ENCODE data around the gene PEX14.

Gene PEX14

GRCh38 chr1:10667861-10668761 is 193.4 kb downstream of the PEX14 start:
- DNase-seq (ENCODE audit: low read depth), result no peak

- no peak for DNase-seq (ENCODE audit: low read depth)
Measured at GRCh38 chr1:10669570-10669969, 194.8 kb downstream of the PEX14 start.

GRCh38 chr1:10670190-10670589 is 195.4 kb downstream of the PEX14 start:
- DNase-seq (ENCODE audit: low read depth), result no peak

- DNase-seq (ENCODE audit: low read depth), result no peak
Measured at GRCh38 chr1:10671090-10671489, 196.3 kb downstream of the PEX14 start.

GRCh38 chr1:10671622-10672342 is 197.0 kb downstream of the PEX14 start:
- DNase-seq (ENCODE audit: low read depth), result no peak

GRCh38 chr1:10672343-10673050 is 197.7 kb downstream of the PEX14 start:
- DNase-seq (ENCODE audit: low read depth), result no peak

- DNase-seq (ENCODE audit: low read depth), result no peak
Measured at GRCh38 chr1:10673109-10673711, 198.5 kb downstream of the PEX14 start.

- no peak for DNase-seq (ENCODE audit: low read depth)
Measured at GRCh38 chr1:10674222-10674621, 199.5 kb downstream of the PEX14 start.

GRCh38 chr1:10674700-10675609 is 200.2 kb downstream of the PEX14 start:
- DNase-seq (ENCODE audit: low read depth), result no peak

GRCh38 chr1:10675813-10676212 is 201.1 kb downstream of the PEX14 start:
- DNase-seq (ENCODE audit: low read depth), result no peak

GRCh38 chr1:10676963-10677362 is 202.2 kb downstream of the PEX14 start:
- DNase-seq (ENCODE audit: low read depth), result no peak

- DNase-seq (ENCODE audit: low read depth), result no peak
Measured at GRCh38 chr1:10677491-10678391, 203.0 kb downstream of the PEX14 start.

GRCh38 chr1:10678402-10678801 is 203.7 kb downstream of the PEX14 start:
- DNase-seq (ENCODE audit: low read depth), result no peak

- no peak for DNase-seq (ENCODE audit: low read depth)
Measured at GRCh38 chr1:10678852-10679251, 204.1 kb downstream of the PEX14 start.

- DNase-seq (ENCODE audit: low read depth), result no peak
Measured at GRCh38 chr1:10679496-10680220, 204.9 kb downstream of the PEX14 start.
